ENCODE data around the gene AOPEP.
A peak's percentile ranks its signal among the peaks of the same experiment; 100 is the strongest.

AOPEP gene

DNA sequence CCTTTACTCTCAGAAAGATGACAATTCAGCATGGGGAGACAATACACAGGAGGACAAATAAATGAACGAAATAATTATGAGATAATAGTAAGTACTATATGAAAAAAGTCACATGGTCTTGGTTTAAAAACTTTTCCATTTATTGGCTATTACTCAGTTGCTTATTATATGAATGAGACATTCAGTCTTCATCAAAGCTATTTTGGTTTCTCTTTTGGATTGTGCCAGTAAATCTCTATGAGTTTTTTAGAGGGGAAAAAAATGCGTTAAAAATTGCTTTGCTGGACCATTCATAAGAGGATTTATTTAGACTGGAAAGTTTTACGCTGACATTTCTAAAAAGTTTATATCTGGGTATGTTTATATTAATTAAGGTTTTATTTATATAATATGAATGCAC, 137.7 kb downstream of the AOPEP start:
- Histone ChIP-seq H3K9me3 (ENCODE audit: control insufficient read depth in 1 of 2, low read length in 2 of 2) (no peaks in the 10 kb centered on the region), H3K36me3 (ENCODE audit: control insufficient read depth in 1 of 2, insufficient read depth in 2 of 2, low read length in 2 of 2) (no peaks in the 10 kb centered on the region), H3K4me3 (ENCODE audit: low read depth in 1 of 2, low read length in 2 of 2) (no peak overlapping the region), H3K27me3 (ENCODE audit: control insufficient read depth in 1 of 2, insufficient read depth in 2 of 2, low read length in 2 of 2) (no peaks in the 10 kb centered on the region), H3K9ac (ENCODE audit: low read depth in 1 of 2, low read length in 2 of 2) (no peak overlapping the region), H3K27ac (ENCODE audit: low read depth, low read length) (no peak overlapping the region), H3K4me1 (ENCODE audit: control insufficient read depth in 1 of 2, insufficient read depth in 2 of 2, low read length in 2 of 2) (peaks cover 5 to 17% of the 10 kb centered on the region in 2 donors)

GRCh38 chr9:94864862-94865509, 138.5 kb downstream of the AOPEP start:
- H3K4me3 ChIP-seq (ENCODE audit: low read depth in 1 of 2, low read length in 2 of 2) = no peak overlapping the region
- H3K4me1 ChIP-seq (ENCODE audit: control insufficient read depth in 1 of 2, insufficient read depth in 2 of 2, low read length in 2 of 2) = peaks cover 5 to 17% of the 10 kb centered on the region in 2 donors
- H3K36me3 ChIP-seq (ENCODE audit: control insufficient read depth in 1 of 2, insufficient read depth in 2 of 2, low read length in 2 of 2) = no peaks in the 10 kb centered on the region
- H3K27me3 ChIP-seq (ENCODE audit: control insufficient read depth in 1 of 2, insufficient read depth in 2 of 2, low read length in 2 of 2) = no peaks in the 10 kb centered on the region
- H3K9ac ChIP-seq (ENCODE audit: low read depth in 1 of 2, low read length in 2 of 2) = peak overlapping the region in 1 of 2 donors; percentile 30
- no peaks in the 10 kb centered on the region for H3K9me3 ChIP-seq (ENCODE audit: control insufficient read depth in 1 of 2, low read length in 2 of 2)
- no peak overlapping the region for H3K27ac ChIP-seq (ENCODE audit: low read depth, low read length)

- Histone ChIP-seq H3K9ac (ENCODE audit: low read depth in 1 of 2, low read length in 2 of 2) (peak overlapping the region in 1 of 2 donors; percentile 13), H3K36me3 (ENCODE audit: control insufficient read depth in 1 of 2, insufficient read depth in 2 of 2, low read length in 2 of 2) (no peaks in the 10 kb centered on the region), H3K9me3 (ENCODE audit: control insufficient read depth in 1 of 2, low read length in 2 of 2) (no peaks in the 10 kb centered on the region), H3K27ac (ENCODE audit: low read depth, low read length) (peak overlapping the region; percentile 51), H3K4me3 (ENCODE audit: low read depth in 1 of 2, low read length in 2 of 2) (no peak overlapping the region), H3K4me1 (ENCODE audit: control insufficient read depth in 1 of 2, insufficient read depth in 2 of 2, low read length in 2 of 2) (peaks cover 10 to 17% of the 10 kb centered on the region in 2 donors), H3K27me3 (ENCODE audit: control insufficient read depth in 1 of 2, insufficient read depth in 2 of 2, low read length in 2 of 2) (no peaks in the 10 kb centered on the region)
These were observed 139.3 kb downstream of the AOPEP start for GRCh38 chr9:94865582-94866452.

GRCh38 chr9:94866770-94867169, 140.3 kb downstream of the AOPEP start:
- Histone ChIP-seq H3K4me1 (ENCODE audit: control insufficient read depth in 1 of 2, insufficient read depth in 2 of 2, low read length in 2 of 2) (peaks cover 5 to 9% of the 10 kb centered on the region in 2 donors), H3K9ac (ENCODE audit: low read depth in 1 of 2, low read length in 2 of 2) (no peak overlapping the region), H3K36me3 (ENCODE audit: control insufficient read depth in 1 of 2, insufficient read depth in 2 of 2, low read length in 2 of 2) (no peaks in the 10 kb centered on the region), H3K9me3 (ENCODE audit: control insufficient read depth in 1 of 2, low read length in 2 of 2) (no peaks in the 10 kb centered on the region), H3K4me3 (ENCODE audit: low read depth in 1 of 2, low read length in 2 of 2) (no peak overlapping the region), H3K27me3 (ENCODE audit: control insufficient read depth in 1 of 2, insufficient read depth in 2 of 2, low read length in 2 of 2) (no peaks in the 10 kb centered on the region), H3K27ac (ENCODE audit: low read depth, low read length) (peak overlapping the region; percentile 63)

GRCh38 chr9:94867281-94867841, 140.9 kb downstream of the AOPEP start:
- peak overlapping the region in 1 of 2 donors; percentile 21 for H3K9ac ChIP-seq (ENCODE audit: low read depth in 1 of 2, low read length in 2 of 2)
- no peaks in the 10 kb centered on the region for H3K27me3 ChIP-seq (ENCODE audit: control insufficient read depth in 1 of 2, insufficient read depth in 2 of 2, low read length in 2 of 2)
- H3K4me1 ChIP-seq (ENCODE audit: control insufficient read depth in 1 of 2, insufficient read depth in 2 of 2, low read length in 2 of 2) = peaks cover 5 to 9% of the 10 kb centered on the region in 2 donors
- H3K4me3 ChIP-seq (ENCODE audit: low read depth in 1 of 2, low read length in 2 of 2) = no peak overlapping the region
- H3K9me3 ChIP-seq (ENCODE audit: control insufficient read depth in 1 of 2, low read length in 2 of 2) = no peaks in the 10 kb centered on the region
- no peaks in the 10 kb centered on the region for H3K36me3 ChIP-seq (ENCODE audit: control insufficient read depth in 1 of 2, insufficient read depth in 2 of 2, low read length in 2 of 2)
- H3K27ac ChIP-seq (ENCODE audit: low read depth, low read length) = peak overlapping the region; percentile 63

DNA sequence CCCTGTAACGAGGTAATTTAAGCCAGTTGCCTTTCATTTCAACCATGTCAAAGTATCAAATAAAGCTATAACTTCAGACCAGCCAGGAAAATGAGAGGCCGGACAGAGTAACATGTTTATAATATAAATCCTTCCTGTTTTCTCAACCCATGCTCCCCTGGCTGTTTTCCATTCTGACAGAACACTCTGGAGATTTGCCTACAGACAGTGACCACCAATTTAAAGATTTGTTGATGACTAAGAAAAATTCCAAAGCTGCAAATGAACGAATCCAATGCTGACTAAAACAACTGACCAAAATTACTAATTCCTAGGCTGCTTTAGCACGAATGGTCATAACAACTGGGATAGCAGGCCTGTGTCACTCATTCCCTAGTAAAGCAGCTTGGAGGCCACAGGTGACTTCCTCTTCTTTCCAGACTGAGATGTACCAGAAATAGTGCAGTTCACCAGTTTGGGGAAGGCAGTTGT, 141.4 kb downstream of the AOPEP start:
- Histone ChIP-seq H3K27me3 (ENCODE audit: control insufficient read depth in 1 of 2, insufficient read depth in 2 of 2, low read length in 2 of 2) (no peaks in the 10 kb centered on the region), H3K27ac (ENCODE audit: low read depth, low read length) (peak overlapping the region; percentile 63), H3K9me3 (ENCODE audit: control insufficient read depth in 1 of 2, low read length in 2 of 2) (no peaks in the 10 kb centered on the region), H3K36me3 (ENCODE audit: control insufficient read depth in 1 of 2, insufficient read depth in 2 of 2, low read length in 2 of 2) (no peaks in the 10 kb centered on the region), H3K4me3 (ENCODE audit: low read depth in 1 of 2, low read length in 2 of 2) (no peak overlapping the region), H3K4me1 (ENCODE audit: control insufficient read depth in 1 of 2, insufficient read depth in 2 of 2, low read length in 2 of 2) (peaks cover 5 to 9% of the 10 kb centered on the region in 2 donors), H3K9ac (ENCODE audit: low read depth in 1 of 2, low read length in 2 of 2) (peak overlapping the region in 1 of 2 donors; percentile 21)

DNA sequence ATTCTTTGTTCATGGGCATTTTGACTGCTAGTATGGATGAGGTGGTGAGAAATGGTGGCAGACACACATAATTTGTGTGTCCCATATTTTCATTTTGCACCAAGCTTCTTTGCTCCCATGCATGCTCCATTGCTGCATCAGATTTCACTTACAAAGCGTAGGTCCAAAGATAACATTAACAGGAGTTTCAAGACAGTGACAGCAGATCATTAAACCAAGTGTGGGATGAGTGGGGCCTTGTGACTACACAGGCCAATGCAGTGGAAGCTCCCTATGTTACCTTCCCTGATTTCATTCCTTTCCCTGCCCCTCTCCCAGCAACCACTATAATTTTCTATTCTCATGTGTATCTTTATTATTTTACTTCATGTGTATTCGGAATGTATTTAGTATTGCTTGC, 142.0 kb downstream of the AOPEP start:
- Histone ChIP-seq H3K36me3 (ENCODE audit: control insufficient read depth in 1 of 2, insufficient read depth in 2 of 2, low read length in 2 of 2) (no peaks in the 10 kb centered on the region), H3K27ac (ENCODE audit: low read depth, low read length) (peak overlapping the region; percentile 23), H3K4me3 (ENCODE audit: low read depth in 1 of 2, low read length in 2 of 2) (no peak overlapping the region), H3K9me3 (ENCODE audit: control insufficient read depth in 1 of 2, low read length in 2 of 2) (no peaks in the 10 kb centered on the region), H3K27me3 (ENCODE audit: control insufficient read depth in 1 of 2, insufficient read depth in 2 of 2, low read length in 2 of 2) (no peaks in the 10 kb centered on the region), H3K4me1 (ENCODE audit: control insufficient read depth in 1 of 2, insufficient read depth in 2 of 2, low read length in 2 of 2) (peaks cover 5 to 9% of the 10 kb centered on the region in 2 donors), H3K9ac (ENCODE audit: low read depth in 1 of 2, low read length in 2 of 2) (no peak overlapping the region)

DNA sequence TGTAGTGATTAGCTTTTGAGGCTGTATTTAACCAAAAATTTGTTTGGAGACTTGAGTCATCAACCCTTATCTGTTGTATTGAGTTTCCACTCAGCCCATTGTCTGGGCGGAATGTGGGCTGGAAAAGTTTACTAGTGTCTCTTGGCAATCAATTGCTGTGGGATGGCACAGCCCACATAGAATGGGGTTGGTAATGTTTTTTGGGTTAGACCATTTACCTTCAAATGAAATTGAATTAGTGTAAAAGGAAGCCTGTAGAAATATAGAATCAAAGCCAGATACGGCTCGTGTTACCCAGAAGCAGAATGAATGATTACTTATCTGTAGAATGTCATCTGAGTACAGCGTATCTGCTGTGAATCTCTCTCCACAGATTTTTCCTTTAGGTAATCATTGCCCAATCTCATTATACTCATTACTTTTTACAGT, 142.9 kb downstream of the AOPEP start:
- Histone ChIP-seq H3K4me1 (ENCODE audit: control insufficient read depth in 1 of 2, insufficient read depth in 2 of 2, low read length in 2 of 2) (peaks cover 5 to 9% of the 10 kb centered on the region in 2 donors), H3K27me3 (ENCODE audit: control insufficient read depth in 1 of 2, insufficient read depth in 2 of 2, low read length in 2 of 2) (no peaks in the 10 kb centered on the region), H3K9ac (ENCODE audit: low read depth in 1 of 2, low read length in 2 of 2) (no peak overlapping the region), H3K4me3 (ENCODE audit: low read depth in 1 of 2, low read length in 2 of 2) (no peak overlapping the region), H3K9me3 (ENCODE audit: control insufficient read depth in 1 of 2, low read length in 2 of 2) (no peaks in the 10 kb centered on the region), H3K27ac (ENCODE audit: low read depth, low read length) (no peak overlapping the region), H3K36me3 (ENCODE audit: control insufficient read depth in 1 of 2, insufficient read depth in 2 of 2, low read length in 2 of 2) (no peaks in the 10 kb centered on the region)

GRCh38 chr9:94870465-94870792, 143.9 kb downstream of the AOPEP start:
- Histone ChIP-seq H3K9ac (ENCODE audit: low read depth in 1 of 2, low read length in 2 of 2) (no peak overlapping the region), H3K4me1 (ENCODE audit: control insufficient read depth in 1 of 2, insufficient read depth in 2 of 2, low read length in 2 of 2) (peaks cover 5 to 16% of the 10 kb centered on the region in 2 donors), H3K9me3 (ENCODE audit: control insufficient read depth in 1 of 2, low read length in 2 of 2) (no peaks in the 10 kb centered on the region), H3K27ac (ENCODE audit: low read depth, low read length) (no peak overlapping the region), H3K36me3 (ENCODE audit: control insufficient read depth in 1 of 2, insufficient read depth in 2 of 2, low read length in 2 of 2) (no peaks in the 10 kb centered on the region), H3K4me3 (ENCODE audit: low read depth in 1 of 2, low read length in 2 of 2) (no peak overlapping the region), H3K27me3 (ENCODE audit: control insufficient read depth in 1 of 2, insufficient read depth in 2 of 2, low read length in 2 of 2) (no peaks in the 10 kb centered on the region)
